ENCODE results near the gene RAPGEF2. TPM values are rescaled to one million over a fixed set of nuclear protein-coding genes. Genes with fewer than 3 reads are reported as not detected.

RAPGEF2 gene
- total and polyA plus RNA-seq, 2 experiments from 2014 or later, result 10.2 to 63.1 TPM

- Mint-ChIP-seq H3K4me1 (peaks cover 32% of the 10 kb centered on the region), H3K9me3 (no peaks in the 10 kb centered on the region), H3K4me3 (no peak overlapping the region), H3K36me3 (ENCODE audit: low read depth) (no peaks in the 10 kb centered on the region), H3K27me3 (ENCODE audit: insufficient read depth, low read depth, poor library complexity) (peaks cover 4% of the 10 kb centered on the region), H3K27ac (no peak overlapping the region)
- Histone ChIP-seq H2AFZ (no peak overlapping the region), H3K9me2 (ENCODE audit: insufficient read depth) (no peaks in the 10 kb centered on the region), H3K27ac (ENCODE audit: low read depth) (no peak overlapping the region), H3K4me2 (no peak overlapping the region), H3K36me3 (ENCODE audit: insufficient read depth) (no peaks in the 10 kb centered on the region), H3K79me2 (replicated peaks; ENCODE audit: insufficient read depth) (peaks cover 100% of the 10 kb centered on the region), H3K4me1 (ENCODE audit: insufficient read depth) (peaks cover 20% of the 10 kb centered on the region; the same call in 1 of the 2 replicates), H4K20me1 (replicated peaks; ENCODE audit: insufficient read depth) (peaks cover 12% of the 10 kb centered on the region), H3K27me3 (ENCODE audit: insufficient read depth) (no peaks in the 10 kb centered on the region), H3K4me3 (no peak overlapping the region), H3F3A (replicated peaks; ENCODE audit: low read depth) (no peaks in the 10 kb centered on the region)
- ATAC-seq (no peak), DNase-seq (ENCODE audit: low spot score) (no peak)
- TF ChIP-seq ZNF462 (CRISPR knock-in tag; IDR thresholded peaks at IDR 0.05) (no peak), EZH2 (IDR thresholded peaks at IDR 0.05; ENCODE audit: low read depth, unreplicated experiment) (no peak), POLR2AphosphoS5 (IDR thresholded peaks at IDR 0.05; ENCODE audit: low read depth) (no peak), ETS1 (IDR thresholded peaks at IDR 0.05) (no peak), ZNF331 (CRISPR knock-in tag; IDR thresholded peaks at IDR 0.05; ENCODE audit: low read depth) (no peak), REST (IDR thresholded peaks at IDR 0.05; ENCODE audit: unreplicated experiment) (no peak)
These were observed 38.3 kb downstream of the RAPGEF2 start for GRCh38 chr4:159141193-159141592.
